Adrenal gland (tissue), 5 donors: Measurements from ENCODE around the gene AMBRA1.

Experiments
- POLR2A ChIP-seq, 2 donors: fragments of 450-650 bp; IDR thresholded peaks; one replicate each; pipeline ENCODE4 v1.6.1; 2017; ENCODE audit warnings: antibody characterized with exemption in 2 of 2, mild to moderate bottlenecking in 2 of 2, moderate library complexity in 1 of 2
- TF ChIP-seq, protein P1 (sequence below), 6 experiments: fragments of 450-650 bp in 4 of 6; fragments of 200-600 bp in 2 of 6; sonication (generic) in 1 of 6; IDR thresholded peaks; 1 replicate in 5 of 6; 2 replicates in 1 of 6; pipeline versions ENCODE4 v1.5.1 to v1.8.0; 2016 to 2021; ENCODE audit warnings: antibody characterized with exemption in 6 of 6, mild to moderate bottlenecking in 2 of 6, moderate library complexity in 1 of 6
- donor health status: DM: no; HTN: no; CAD: no.

- TF ChIP-seq, protein P1, sequence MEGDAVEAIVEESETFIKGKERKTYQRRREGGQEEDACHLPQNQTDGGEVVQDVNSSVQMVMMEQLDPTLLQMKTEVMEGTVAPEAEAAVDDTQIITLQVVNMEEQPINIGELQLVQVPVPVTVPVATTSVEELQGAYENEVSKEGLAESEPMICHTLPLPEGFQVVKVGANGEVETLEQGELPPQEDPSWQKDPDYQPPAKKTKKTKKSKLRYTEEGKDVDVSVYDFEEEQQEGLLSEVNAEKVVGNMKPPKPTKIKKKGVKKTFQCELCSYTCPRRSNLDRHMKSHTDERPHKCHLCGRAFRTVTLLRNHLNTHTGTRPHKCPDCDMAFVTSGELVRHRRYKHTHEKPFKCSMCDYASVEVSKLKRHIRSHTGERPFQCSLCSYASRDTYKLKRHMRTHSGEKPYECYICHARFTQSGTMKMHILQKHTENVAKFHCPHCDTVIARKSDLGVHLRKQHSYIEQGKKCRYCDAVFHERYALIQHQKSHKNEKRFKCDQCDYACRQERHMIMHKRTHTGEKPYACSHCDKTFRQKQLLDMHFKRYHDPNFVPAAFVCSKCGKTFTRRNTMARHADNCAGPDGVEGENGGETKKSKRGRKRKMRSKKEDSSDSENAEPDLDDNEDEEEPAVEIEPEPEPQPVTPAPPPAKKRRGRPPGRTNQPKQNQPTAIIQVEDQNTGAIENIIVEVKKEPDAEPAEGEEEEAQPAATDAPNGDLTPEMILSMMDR (IDR thresholded peaks at IDR 0.05), result no peak
- TF ChIP-seq POLR2A (IDR thresholded peaks at IDR 0.05), result no peak
Observed at GRCh38 chr11:46461461-46461927, 132.3 kb downstream of the AMBRA1 start.
